Lung (tissue), 12 donors: ENCODE results near the gene LIPA. TPM values are rescaled to one million over a fixed set of nuclear protein-coding genes. Genes with fewer than 3 reads are reported as not detected.

Source experiments
- ATAC-seq: fragments of 200-7000 bp; cut with Tn5 transposase; one replicate; pipeline ENCODE4 v1.9.1; 2020; ENCODE audit warnings: moderate number of reproducible peaks; ENCODE audit not compliant: insufficient read depth, low FRiP score
- DNase-seq, 3 donors: peaks; one replicate each; pipeline ENCODE4 v3.0.0-alpha.2; 2013 to 2017
- H3K27ac ChIP-seq, 2 donors: one replicate each; pipeline ENCODE4 v1.5.1; 2013; ENCODE audit warnings: mild to moderate bottlenecking in 2 of 2, moderate library complexity in 2 of 2, control low read depth in 1 of 2, inconsistent platforms in 1 of 2, low read depth in 1 of 2, low read length in 1 of 2
- H3K27me3 ChIP-seq, 3 donors: one replicate each; pipeline ENCODE4 v1.5.1; 2013; ENCODE audit warnings: low read length in 2 of 3; ENCODE audit not compliant: control insufficient read depth in 3 of 3, insufficient read depth in 3 of 3
- H3K36me3 ChIP-seq, 4 donors: one replicate each; pipeline ENCODE4 v1.5.1; 2013; ENCODE audit warnings: low read length in 4 of 4, mild to moderate bottlenecking in 1 of 4, moderate library complexity in 1 of 4; ENCODE audit not compliant: control insufficient read depth in 4 of 4, insufficient read depth in 4 of 4
- H3K4me1 ChIP-seq, 5 donors: one replicate each; pipeline ENCODE4 v1.5.1; 2013; ENCODE audit warnings: low read length in 5 of 5, mild to moderate bottlenecking in 2 of 5, moderate library complexity in 1 of 5; ENCODE audit not compliant: control insufficient read depth in 5 of 5, insufficient read depth in 5 of 5
- H3K4me3 ChIP-seq: one replicate; pipeline ENCODE4 v1.5.1; 2013; ENCODE audit warnings: mild to moderate bottlenecking, control low read depth, moderate library complexity
- H3K9ac ChIP-seq, 2 donors: one replicate each; pipeline ENCODE4 v1.5.1; 2013; ENCODE audit warnings: low read length in 2 of 2, control low read depth in 1 of 2; ENCODE audit not compliant: insufficient read depth in 1 of 2
- H3K9me3 ChIP-seq, 4 donors: one replicate each; pipeline ENCODE4 v1.5.1; 2013; ENCODE audit warnings: low read length in 3 of 4, mild to moderate bottlenecking in 1 of 4, moderate library complexity in 1 of 4; ENCODE audit not compliant: control insufficient read depth in 4 of 4, insufficient read depth in 3 of 4
- WGBS, 2 donors: extraction: QIAGEN DNeasy Blood & Tissue Kit; methylation state at CpG; one replicate each; pipeline ENCODE4 v1.1.7; 2013; 5-methylcytosine and 5-hydroxymethylcytosine counted together
- polyA plus RNA-seq, 2 donors: library from polyadenylated mRNA; stranded (reverse); fragments of 200-250 nt; gene quantifications; one replicate each; pipeline ENCODE4 v1.2.1, GENCODE V29; 2013
- total RNA-seq, 2 donors: library from RNA; depleted of rRNA in 1 of 2; stranded (reverse); fragments of >200 nt in 1 of 2; gene quantifications; one replicate each; pipeline ENCODE4 v1.2.1, GENCODE V29; 2014 to 2021
- TF ChIP-seq, protein P1 (sequence below): IDR thresholded peaks from 2 replicates; pipeline ENCODE4 v1.5.1; 2012; ENCODE audit warnings: mild to moderate bottlenecking; ENCODE audit errors: control extremely low read depth, extremely low read depth
- donor health status: control.
- donor health status: control.
- donor health status: Bipolar disorder and iron deficiency.
- donor health status: healthy.
- donor health status: DM: yes; HTN: yes; CAD: no.

Gene LIPA
- total and polyA plus RNA-seq, 4 donors, result 24.0 to 140 (median 71.7) TPM

DNA sequence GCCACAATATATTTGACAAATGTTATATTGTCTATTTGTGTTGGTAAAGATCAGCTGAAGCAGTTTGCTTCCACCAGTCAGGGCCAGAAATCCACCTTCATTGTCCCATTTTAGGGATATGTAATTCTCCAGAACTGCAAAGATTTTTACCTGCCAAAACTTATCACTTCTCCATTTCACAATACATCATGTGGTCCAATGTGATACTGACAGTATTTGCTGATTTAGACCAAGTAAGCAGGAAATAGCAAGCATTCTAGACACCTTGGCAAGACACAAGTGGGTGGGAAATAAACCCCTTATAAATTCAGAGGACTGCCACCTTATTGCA is 18.5 kb upstream of the LIPA start:
- Histone ChIP-seq H3K9ac (no peak overlapping the region), H3K9me3 (no peaks in the 10 kb centered on the region), H3K36me3 (no peaks in the 10 kb centered on the region), H3K4me3 (no peak overlapping the region), H3K27me3 (no peaks in the 10 kb centered on the region), H3K27ac (no peak overlapping the region), H3K4me1 (peaks cover 0 to 3% (median 0%) of the 10 kb centered on the region in 5 donors)
- ATAC-seq (no peak), DNase-seq (no peak)
- TF ChIP-seq, protein P1, sequence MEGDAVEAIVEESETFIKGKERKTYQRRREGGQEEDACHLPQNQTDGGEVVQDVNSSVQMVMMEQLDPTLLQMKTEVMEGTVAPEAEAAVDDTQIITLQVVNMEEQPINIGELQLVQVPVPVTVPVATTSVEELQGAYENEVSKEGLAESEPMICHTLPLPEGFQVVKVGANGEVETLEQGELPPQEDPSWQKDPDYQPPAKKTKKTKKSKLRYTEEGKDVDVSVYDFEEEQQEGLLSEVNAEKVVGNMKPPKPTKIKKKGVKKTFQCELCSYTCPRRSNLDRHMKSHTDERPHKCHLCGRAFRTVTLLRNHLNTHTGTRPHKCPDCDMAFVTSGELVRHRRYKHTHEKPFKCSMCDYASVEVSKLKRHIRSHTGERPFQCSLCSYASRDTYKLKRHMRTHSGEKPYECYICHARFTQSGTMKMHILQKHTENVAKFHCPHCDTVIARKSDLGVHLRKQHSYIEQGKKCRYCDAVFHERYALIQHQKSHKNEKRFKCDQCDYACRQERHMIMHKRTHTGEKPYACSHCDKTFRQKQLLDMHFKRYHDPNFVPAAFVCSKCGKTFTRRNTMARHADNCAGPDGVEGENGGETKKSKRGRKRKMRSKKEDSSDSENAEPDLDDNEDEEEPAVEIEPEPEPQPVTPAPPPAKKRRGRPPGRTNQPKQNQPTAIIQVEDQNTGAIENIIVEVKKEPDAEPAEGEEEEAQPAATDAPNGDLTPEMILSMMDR, result no peak

DNA sequence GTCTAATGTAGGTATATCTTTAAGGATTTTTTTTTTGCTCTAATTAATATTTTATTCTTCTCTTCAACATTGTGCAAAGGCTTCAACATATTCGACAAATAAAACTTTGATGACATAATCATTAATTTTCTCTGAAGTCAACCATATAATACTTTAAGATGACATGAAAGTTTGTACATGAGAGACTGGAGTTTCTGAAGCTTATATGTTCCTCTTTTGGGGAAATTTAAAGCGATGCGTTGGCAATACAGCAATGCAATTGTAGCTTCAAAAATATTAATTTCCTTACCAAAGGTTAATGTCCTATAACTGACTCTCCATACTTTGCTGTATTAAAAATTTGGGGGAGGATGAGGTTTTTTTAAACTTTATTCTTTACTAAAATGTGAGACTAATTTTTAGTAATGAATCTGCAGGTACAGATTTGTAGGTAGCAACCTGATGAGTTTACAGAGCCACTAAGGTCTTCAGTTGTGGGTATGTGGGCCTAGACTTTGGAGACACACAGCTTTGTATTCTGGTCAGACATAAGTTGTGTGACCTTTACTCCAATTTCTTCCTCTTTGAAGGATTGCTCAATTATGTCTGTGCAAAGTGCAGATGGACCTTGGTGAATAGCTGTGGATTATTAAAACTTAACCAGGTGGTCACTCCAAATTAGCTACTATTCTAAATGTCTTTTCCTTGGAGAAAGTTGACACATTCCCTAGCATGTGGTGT is 18.0 kb upstream of the LIPA start:
- Histone ChIP-seq H3K9ac (no peak overlapping the region), H3K27me3 (no peaks in the 10 kb centered on the region), H3K9me3 (no peaks in the 10 kb centered on the region), H3K27ac (no peak overlapping the region), H3K36me3 (no peaks in the 10 kb centered on the region), H3K4me1 (peaks cover 0 to 3% (median 0%) of the 10 kb centered on the region in 5 donors), H3K4me3 (no peak overlapping the region)
- no peak for DNase-seq
- WGBS, 2 donors, result 87 to 88% methylated on average over 3 of the region's 3 CpGs
- ATAC-seq, result no peak
- TF ChIP-seq, protein P1, result no peak

DNA sequence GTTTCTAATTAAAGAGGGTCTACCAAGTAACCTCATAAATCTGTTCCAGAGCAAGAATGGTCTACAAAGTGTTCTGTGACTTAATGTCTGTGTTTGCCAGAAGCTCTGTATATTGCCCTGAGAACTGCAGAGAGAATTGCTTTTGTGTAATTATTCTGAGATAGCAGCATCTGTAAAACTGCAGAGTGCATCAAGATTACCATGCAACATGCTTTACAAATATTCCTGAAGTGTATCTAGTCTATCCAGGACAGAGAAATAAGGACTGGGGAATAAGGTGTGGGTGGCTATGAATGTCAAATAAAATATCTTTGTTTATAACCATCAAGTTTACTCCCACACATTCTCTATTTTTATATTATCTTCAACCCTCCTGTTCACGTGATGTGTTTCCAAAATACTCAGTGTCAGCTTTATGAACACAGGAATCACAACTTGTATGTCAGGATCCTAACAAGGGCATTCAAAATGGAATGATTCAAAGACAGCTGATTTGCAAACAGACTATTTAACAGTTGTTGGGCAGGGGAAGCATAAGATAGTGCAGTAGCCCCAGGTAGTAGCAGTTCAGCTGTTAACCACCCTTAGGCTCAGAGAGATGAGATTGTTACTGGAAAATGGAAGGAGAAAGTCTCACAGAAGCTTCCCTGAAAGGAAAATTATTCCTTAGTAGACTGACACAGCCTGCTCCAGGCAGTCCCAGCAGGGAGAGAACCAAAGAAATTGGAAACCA is 15.3 kb upstream of the LIPA start:
- H3K36me3 ChIP-seq, result no peaks in the 10 kb centered on the region
- 71 to 87% methylated on average over 1 of the region's 1 CpG for WGBS, 2 donors
- H3K4me1 ChIP-seq, result peaks cover 0 to 3% (median 0%) of the 10 kb centered on the region in 5 donors
- no peaks in the 10 kb centered on the region for H3K9me3 ChIP-seq
- no peak for ATAC-seq
- no peak for DNase-seq
- H3K9ac ChIP-seq, result no peak overlapping the region
- no peak overlapping the region for H3K4me3 ChIP-seq
- H3K27ac ChIP-seq, result no peak overlapping the region
- no peaks in the 10 kb centered on the region for H3K27me3 ChIP-seq
- TF ChIP-seq, protein P1, result no peak
